ENCODE measurements around the gene DMWD. TPM values are rescaled to one million over a fixed set of nuclear protein-coding genes. Genes with fewer than 3 reads are reported as not detected.

Gene DMWD
- total and polyA plus RNA-seq, 2 of the 13 experiments (the other 11 are each of a cell fraction or from before 2014, with no cell fraction given) = 10.3 to 14.9 TPM

GRCh38 chr19:45792470-45793177 lies at the start of gene DMWD (continued):
- no peak for TF ChIP-seq ZNF503 (CRISPR knock-in tag; IDR thresholded peaks at IDR 0.05)
- TF ChIP-seq ZNF678 (CRISPR knock-in tag; IDR thresholded peaks at IDR 0.05) = no peak
- TF ChIP-seq ZFP36L2 (CRISPR knock-in tag; IDR thresholded peaks at IDR 0.05) = no peak
- TF ChIP-seq ARID3A (IDR thresholded peaks at IDR 0.05; ENCODE audit: low read depth, low read length) = no peak
- peak; percentile 62 for TF ChIP-seq GATAD1 (CRISPR knock-in tag; IDR thresholded peaks at IDR 0.05)
- TF ChIP-seq REST (IDR thresholded peaks at IDR 0.05; ENCODE audit: borderline replicate concordance in 1 of 2, low read depth in 1 of 2, low read length in 2 of 2) = no peak
- peak; percentile 97 for TF ChIP-seq U2AF2 (IDR thresholded peaks at IDR 0.05; ENCODE audit: low read depth, low read length)
- no peak for TF ChIP-seq ZNF780A (CRISPR knock-in tag; IDR thresholded peaks at IDR 0.05)
- TF ChIP-seq TP53 (CRISPR knock-in tag; conservative IDR thresholded peaks at IDR 0.05) = no peak
- no peak for TF ChIP-seq GLI4 (CRISPR knock-in tag; IDR thresholded peaks at IDR 0.05; ENCODE audit: borderline replicate concordance)
- peak; percentile 64 for TF ChIP-seq ETV5 (CRISPR knock-in tag; IDR thresholded peaks at IDR 0.05; ENCODE audit: borderline replicate concordance)
- peak; percentile 70; the same call in 1 of the 2 replicates for TF ChIP-seq ZNF510 (CRISPR knock-in tag; IDR thresholded peaks at IDR 0.05; ENCODE audit: low read depth)
- no peak for TF ChIP-seq TBX2 (CRISPR knock-in tag; IDR thresholded peaks at IDR 0.05; ENCODE audit: borderline replicate concordance)
- no peak for TF ChIP-seq CBFB (CRISPR knock-in tag; IDR thresholded peaks at IDR 0.05)
- TF ChIP-seq HNF1B (CRISPR knock-in tag; IDR thresholded peaks at IDR 0.05) = no peak
- no peak for TF ChIP-seq AHR (CRISPR knock-in tag; IDR thresholded peaks at IDR 0.05)
- no peak for TF ChIP-seq ZSCAN21 (CRISPR knock-in tag; IDR thresholded peaks at IDR 0.05; ENCODE audit: borderline replicate concordance)
- TF ChIP-seq SP1 (IDR thresholded peaks at IDR 0.05) = no peak
- peak; percentile 70; the same call in 1 of the 2 replicates for TF ChIP-seq SP1 (CRISPR knock-in tag; IDR thresholded peaks at IDR 0.05)
- TF ChIP-seq ZMYM2 (CRISPR knock-in tag; IDR thresholded peaks at IDR 0.05) = no peak
- no peak for TF ChIP-seq ZNF468 (CRISPR knock-in tag; IDR thresholded peaks at IDR 0.05)
- TF ChIP-seq BRCA1 (CRISPR knock-in tag; IDR thresholded peaks at IDR 0.05) = no peak
